Measurements from ENCODE around the gene NDUFB11.

NDUFB11 gene

DNA sequence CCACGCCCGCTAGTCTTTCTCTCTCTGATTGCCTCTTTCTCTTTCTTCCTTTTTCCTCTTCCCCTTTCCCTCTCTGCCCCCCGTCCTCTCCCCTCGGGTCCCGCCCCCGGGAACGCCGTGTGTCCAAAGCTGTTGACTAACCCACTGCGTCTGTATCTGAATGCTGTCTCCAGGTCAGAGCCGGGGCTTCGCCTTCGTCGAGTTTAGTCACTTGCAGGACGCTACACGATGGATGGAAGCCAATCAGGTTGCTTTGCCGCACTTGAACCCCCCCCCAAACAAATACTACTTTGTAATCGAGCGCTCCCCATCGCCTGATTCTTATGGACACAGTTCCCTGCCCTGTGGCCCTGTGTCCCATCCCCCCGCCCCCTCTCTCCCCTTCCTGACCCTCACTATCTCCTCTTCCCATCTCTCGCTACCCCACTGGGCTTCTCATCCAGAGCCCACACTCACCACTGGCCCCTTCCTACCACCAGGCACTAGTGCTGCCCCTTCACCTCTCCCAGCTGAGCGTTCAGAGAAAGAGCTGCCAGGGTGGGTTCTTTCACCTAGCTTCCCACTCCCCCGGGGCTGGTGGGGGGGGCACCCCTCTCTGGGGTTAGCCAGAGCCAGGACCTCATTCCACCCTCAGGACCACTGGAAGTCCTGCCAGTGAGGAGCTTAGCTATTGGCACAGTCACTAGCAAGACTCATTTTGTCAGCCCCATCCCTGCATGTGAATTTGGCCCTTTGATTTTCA lies 30.5 kb upstream of the NDUFB11 start:
- peak; percentile 12 for DNase-seq

DNA sequence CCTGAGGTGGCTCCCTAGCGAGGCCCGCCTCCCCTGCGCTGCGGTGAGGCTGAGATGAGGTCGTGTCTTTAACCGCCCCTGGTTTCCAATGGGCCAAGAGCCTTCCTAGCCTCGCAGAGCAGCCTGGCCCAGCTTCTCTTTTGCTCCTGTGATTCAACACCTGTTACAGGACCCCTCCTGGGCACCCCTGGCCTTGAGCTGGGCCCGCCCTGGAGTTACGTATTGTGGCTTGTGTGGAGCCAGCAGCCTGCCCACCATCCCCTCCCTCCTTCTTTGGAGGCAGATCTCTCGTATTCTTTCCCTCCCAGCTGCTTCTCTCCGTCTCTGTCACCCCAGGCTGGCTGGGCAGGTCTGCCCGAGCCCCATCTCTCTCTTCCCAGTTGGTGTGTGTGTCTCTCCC lies 29.9 kb upstream of the NDUFB11 start:
- peak; percentile 11 for DNase-seq

- DNase-seq: no peak
Measured at GRCh38 chrX:47172971-47173792, 28.7 kb upstream of the NDUFB11 start.

- DNase-seq: no peak
Measured at GRCh38 chrX:47172549-47172948, 28.0 kb upstream of the NDUFB11 start.

GRCh38 chrX:47171996-47172395 lies 27.5 kb upstream of the NDUFB11 start:
- DNase-seq: no peak

- no peak for DNase-seq
Measured at GRCh38 chrX:47170861-47171692, 26.6 kb upstream of the NDUFB11 start.

- DNase-seq: no peak
Measured at GRCh38 chrX:47169726-47170515, 25.4 kb upstream of the NDUFB11 start.

DNA sequence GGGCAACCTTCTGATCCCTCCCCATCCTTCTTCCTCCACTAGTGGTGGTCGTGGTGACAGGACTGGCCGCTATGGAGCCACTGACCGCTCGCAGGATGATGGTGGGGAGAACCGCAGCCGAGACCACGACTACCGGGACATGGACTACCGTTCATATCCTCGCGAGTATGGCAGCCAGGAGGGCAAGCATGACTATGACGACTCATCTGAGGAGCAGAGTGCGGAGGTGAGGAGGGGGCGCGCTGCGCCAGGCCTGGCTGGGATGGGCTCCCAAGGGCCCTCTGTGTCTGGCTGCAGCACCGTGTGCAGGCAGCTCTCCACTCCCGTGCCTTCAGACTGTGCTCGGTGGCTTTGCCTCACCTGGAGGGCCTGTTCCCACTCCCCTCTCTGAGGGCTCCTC lies 24.8 kb upstream of the NDUFB11 start:
- no peak for DNase-seq

DNA sequence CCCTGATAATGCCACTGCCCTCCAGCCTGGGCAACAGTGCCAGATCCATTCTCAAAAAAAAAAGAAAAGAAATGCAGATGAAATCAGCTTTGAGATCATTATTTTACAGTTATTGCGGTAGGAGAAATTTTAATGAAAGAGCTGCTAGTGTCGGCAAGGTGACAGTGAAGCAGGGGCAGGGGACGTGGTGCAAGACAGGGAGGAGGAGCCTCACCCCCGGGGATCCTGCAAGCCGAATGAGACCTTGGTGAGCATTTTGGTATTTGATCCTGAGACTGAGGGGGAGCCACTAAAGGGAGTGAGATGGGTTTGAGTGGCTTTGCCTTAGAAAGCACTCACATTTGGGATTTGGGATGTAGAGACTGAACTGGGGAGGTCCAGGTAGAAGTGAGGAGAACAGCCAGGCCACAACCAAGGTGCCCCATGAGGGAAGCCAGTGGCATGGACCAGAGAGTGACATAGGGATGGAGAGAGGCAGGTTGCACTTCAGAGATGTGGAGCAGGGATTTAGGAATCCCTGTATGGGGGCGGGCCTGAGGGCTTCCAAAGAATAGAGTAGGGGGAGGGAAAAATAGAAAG lies 24.1 kb upstream of the NDUFB11 start:
- DNase-seq: no peak

DNA sequence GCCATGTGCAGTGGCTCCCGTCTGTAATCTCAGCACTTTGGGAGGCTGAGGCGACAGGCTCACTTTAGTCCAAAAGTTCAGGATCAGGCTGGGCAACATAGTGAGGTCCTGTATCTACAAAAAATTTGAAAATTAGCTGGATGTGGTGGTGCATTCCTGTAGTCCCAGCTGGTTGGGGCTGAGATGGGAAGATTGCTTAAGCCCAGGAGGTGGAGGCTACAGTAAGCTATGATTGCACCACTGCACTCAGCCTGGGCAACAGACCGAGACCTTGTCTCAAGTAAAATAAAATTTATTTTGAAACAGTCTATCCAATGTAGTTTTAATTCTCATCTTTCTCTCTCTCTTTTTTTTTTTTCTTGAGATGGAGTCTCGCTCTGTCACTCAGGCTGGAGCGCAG lies 21.6 kb upstream of the NDUFB11 start:
- no peak for DNase-seq

DNA sequence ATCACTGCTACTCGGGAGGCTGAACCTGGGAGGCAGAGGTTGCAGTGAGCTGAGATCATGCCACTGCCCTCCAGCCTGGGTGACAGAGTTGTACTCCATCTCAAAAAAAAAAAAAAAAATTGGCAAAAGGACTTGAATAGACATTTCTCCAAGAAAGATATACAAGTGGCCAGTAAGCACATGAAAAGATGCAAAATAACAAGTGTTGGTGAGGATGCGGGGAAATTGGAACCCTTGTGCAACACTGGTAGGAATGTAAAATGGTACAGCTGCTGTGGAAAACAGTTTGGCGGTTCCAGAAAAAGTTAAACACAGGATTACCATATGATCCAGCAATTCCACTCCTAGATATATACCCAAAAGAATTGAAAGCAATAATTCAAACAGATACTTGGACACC lies 19.9 kb upstream of the NDUFB11 start:
- no peak for DNase-seq

DNA sequence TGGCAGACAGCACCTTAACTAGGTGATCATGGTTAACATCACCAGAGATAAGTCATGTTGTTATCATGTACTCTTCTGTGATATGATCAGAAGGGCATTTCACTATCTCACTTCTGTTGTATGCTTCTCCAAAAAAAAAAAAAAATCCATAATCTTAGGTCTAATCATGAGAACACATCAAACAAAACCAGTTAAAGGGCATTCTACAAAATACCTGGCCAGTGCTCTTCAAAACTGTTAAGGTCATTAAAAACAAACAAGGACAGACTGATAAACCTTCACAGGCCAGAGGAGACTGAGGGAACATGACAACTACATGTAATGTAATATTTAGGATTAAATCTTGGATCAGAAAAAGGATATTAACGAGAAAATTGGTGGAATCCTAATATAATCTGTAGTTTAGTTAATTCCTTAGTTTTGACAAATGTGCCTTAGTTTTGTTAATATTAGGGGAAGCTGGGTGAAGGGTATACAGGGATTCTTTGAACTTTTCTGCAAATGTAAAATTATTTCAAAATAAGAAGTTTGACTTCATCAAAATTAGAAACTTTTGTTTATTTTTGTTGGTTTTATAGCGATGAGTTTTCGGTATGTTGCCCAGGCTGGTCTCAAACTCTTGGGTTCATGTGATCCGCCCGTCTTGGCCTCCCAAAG lies 18.6 kb upstream of the NDUFB11 start:
- DNase-seq: no peak

DNA sequence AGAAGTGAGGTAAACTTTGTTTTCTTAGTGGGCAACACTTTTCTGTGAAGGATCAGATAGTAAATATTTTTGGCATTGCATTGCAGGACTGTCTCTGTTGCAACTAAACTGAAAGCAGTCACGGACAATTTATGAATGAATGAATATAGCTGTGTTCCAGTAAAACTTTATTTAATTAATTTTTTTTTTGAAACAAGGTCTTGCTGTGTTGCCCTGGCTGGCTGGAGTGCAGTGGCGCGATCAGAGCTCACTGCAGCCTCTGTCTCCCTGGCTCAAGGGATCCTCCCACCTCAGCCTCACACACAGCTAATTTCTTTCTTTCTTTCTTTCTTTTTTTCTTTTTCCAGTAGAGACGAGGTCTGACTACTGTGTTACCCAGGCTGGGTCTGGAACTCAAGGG lies 16.3 kb upstream of the NDUFB11 start:
- no peak for DNase-seq

GRCh38 chrX:47158781-47159180 lies 14.3 kb upstream of the NDUFB11 start:
- no peak for DNase-seq

DNA sequence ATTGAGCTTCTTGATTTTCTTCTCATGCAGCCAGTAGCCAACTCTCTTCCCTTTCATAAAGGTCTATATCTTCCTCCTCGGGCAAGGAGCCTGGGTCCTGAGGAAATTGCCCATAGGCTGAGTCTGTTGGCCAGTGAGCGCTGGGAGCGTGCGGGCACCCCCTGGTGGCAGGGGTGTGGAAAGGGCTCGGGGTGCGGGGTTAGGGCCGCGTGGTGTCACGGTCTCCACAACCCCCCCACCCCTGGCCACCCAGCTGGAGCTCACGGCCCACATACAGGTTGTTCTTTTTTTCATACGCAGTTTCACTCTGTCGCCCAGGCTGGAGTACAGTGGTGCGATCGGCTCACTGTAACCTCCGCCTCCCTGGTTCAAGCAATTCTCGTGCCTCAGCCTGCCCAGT lies 13.6 kb upstream of the NDUFB11 start:
- no peak for DNase-seq

- DNase-seq: no peak
Measured at GRCh38 chrX:47156611-47157520, 12.4 kb upstream of the NDUFB11 start.

DNA sequence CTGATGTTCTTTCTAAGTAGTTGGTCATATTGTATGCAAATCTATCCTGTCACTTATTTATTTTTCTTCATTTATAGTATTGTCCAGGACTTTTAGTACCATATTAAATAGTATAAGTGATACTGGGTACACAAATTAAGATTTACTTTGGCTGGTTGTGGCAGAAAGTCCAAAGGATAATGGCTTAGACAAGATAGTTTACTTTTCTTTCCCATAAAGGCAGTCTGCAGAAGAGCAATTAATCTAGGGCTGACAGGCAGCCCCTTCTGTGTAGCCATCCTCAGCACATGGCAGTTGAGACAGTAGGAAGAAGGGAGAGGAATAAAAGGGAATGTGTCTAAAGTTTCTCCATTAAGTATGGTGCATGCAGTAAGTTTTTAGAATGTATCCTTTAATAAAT lies 6.9 kb upstream of the NDUFB11 start:
- DNase-seq: no peak

- no peak for DNase-seq
Measured at GRCh38 chrX:47148946-47149345, 4.4 kb upstream of the NDUFB11 start.

DNA sequence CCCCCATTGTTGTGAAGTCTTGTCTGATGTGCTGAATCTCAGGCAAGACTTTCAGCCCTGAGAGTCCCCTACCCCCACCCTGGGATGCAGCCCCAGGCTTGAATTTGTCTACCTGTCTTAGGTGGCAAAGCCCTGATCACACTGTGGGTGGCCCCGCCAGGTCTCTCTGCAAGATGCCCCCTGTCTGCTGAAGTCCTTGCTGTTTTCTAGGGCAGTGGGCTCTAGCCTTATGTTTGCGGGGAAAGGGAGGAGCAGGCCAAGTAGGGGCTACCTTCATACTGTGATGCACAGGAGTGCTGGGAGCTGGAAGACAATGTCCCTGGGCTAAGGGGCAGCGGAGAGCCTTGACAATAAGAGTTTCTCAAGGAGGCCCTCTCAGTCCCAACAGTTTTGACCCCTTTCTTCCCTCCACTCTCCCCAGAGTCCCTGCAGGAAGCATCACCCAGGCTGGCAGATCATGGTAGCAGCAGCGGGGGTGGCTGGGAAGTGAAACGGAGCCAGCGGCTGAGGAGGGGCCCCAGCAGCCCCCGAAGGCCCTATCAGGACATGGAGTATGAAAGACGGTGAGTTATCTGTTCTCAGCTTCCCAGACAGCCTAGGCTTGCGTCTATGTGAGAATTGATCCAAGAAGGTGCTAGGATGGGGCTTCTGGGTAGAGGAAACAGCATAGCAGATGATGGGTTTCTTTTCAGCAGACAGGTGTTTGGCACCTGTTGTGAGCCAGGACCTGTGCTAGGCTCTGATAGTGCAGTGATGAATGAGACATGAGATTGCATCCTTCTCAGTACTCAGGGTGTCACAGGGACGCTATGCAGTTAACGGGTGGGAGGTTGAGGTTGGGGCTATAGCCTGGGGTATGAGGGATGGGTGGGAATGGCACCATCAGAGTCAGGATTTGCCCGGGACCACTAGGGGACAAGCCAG lies 2.7 kb upstream of the NDUFB11 start:
- DNase-seq: no peak

Data from activated T-cell treated with anti-CD3 and anti-CD28 coated beads, Interleukin-2, amount 50 U/mL, for 1 hour (primary cell).